Prostate gland (tissue), 2 donors: ENCODE results near the gene ALDH1L1.

ENCODE experiments used
- POLR2A ChIP-seq: fragments of 450-650 bp; IDR thresholded peaks from one replicate; pipeline ENCODE4 v1.6.1; 2016; ENCODE audit warnings: antibody characterized with exemption, mild to moderate bottlenecking
- POLR2AphosphoS5 ChIP-seq: sonication (generic); formaldehyde crosslinking; IDR thresholded peaks from one replicate; pipeline ENCODE4 v1.6.1; 2017; ENCODE audit warnings: antibody characterized with exemption
- TF ChIP-seq, protein P1 (sequence below), 4 experiments: fragments of 200-600 bp in 2 of 4; fragments of 450-650 bp in 2 of 4; sonication (generic) in 2 of 4; IDR thresholded peaks; 1 replicate in 3 of 4; 2 replicates in 1 of 4; pipeline ENCODE4 v1.5.1; 2016 to 2019; ENCODE audit warnings: antibody characterized with exemption in 4 of 4, mild to moderate bottlenecking in 2 of 4, moderate library complexity in 2 of 4

DNA sequence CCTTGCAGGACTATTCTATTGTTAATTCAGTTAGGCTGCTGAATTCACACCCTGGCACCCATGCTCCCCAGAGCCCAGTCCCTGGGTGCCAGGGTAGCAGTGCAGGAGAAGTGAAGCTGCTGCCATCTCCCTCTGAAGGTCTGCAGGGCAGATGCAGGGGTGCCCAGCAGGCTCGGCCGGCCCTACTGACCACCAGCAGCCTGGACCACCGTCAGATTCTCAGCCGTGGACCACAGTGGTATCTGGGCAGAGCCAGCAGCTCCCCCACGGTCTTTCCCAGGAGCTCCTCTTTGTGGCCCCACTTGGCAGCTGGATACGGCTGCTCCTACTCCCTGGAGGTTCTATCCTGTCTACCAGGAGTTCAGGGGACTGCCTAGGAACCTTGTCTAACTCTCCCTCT is 46.8 kb downstream of the ALDH1L1 start:
- TF ChIP-seq, protein P1, sequence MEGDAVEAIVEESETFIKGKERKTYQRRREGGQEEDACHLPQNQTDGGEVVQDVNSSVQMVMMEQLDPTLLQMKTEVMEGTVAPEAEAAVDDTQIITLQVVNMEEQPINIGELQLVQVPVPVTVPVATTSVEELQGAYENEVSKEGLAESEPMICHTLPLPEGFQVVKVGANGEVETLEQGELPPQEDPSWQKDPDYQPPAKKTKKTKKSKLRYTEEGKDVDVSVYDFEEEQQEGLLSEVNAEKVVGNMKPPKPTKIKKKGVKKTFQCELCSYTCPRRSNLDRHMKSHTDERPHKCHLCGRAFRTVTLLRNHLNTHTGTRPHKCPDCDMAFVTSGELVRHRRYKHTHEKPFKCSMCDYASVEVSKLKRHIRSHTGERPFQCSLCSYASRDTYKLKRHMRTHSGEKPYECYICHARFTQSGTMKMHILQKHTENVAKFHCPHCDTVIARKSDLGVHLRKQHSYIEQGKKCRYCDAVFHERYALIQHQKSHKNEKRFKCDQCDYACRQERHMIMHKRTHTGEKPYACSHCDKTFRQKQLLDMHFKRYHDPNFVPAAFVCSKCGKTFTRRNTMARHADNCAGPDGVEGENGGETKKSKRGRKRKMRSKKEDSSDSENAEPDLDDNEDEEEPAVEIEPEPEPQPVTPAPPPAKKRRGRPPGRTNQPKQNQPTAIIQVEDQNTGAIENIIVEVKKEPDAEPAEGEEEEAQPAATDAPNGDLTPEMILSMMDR (IDR thresholded peaks at IDR 0.05): no peak
- no peak for TF ChIP-seq POLR2A
- no peak for TF ChIP-seq POLR2AphosphoS5
